Measurements from ENCODE around the gene MED9. TPM values are rescaled to one million over a fixed set of nuclear protein-coding genes. Genes with fewer than 3 reads are reported as not detected.
A peak's percentile ranks its signal among the peaks of the same experiment; 100 is the strongest.

Gene MED9
- total RNA-seq, 2 donors from 2014 or later, result 19.5 to 20.4 TPM

DNA sequence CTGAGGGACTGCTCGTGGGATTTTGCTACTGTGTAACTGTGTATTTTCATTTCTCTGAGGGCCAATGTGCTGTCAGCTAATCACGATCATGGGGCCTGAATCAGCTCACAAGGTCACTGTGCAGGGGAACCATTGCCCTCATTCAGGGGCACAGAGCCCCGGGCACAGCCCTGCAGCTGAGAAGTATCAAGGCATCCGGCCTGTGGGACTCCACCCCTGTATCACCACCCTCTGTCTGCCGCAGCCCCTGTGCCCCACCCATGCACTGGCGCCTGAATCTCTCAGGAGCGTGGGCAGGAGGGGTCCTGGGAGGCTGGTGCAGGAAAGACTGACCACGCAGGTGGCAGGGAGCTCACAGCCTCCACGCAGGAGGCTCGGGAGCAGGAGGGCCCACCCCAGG is 62.8 kb downstream of the MED9 start:
- intact Hi-C loops (cut with DNase I, micrococcal nuclease), result no loop called here
- ATAC-seq (peak; percentile 55), DNase-seq (peak in 1 of 2 donors; percentile 49)

DNA sequence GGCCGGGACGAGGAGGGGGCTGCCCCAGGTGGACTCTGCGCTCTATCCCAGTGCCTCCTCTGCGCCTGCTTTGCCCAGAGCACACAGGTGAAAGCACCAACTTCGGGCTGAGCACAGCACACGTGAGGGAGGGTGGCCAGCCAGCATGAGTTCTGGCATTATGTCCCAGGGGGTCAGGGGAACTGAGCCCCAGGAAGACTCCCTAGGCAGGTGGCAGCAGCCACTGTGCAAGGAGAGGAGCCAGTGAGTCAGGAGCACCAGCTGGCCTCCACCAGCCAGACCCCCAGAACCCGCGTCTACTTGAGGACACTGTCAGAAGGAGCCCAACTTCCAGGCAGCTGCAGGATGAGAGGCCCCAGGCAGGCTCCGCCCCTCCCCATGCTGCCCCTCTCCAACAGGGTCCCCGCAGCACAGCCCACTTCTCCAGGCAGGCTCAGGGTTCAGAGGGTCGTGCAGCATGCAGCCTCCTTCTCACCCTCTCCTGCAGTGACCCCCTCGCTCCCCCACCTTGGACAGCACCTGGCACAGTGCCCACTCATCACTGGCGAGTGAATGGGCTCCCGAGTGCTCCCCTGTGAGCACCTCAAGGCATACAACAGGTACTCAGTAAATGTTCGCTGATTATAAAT is 63.6 kb downstream of the MED9 start:
- ATAC-seq (no peak), DNase-seq (no peak)
- intact Hi-C loops (cut with DNase I, micrococcal nuclease), result no loop called here

DNA sequence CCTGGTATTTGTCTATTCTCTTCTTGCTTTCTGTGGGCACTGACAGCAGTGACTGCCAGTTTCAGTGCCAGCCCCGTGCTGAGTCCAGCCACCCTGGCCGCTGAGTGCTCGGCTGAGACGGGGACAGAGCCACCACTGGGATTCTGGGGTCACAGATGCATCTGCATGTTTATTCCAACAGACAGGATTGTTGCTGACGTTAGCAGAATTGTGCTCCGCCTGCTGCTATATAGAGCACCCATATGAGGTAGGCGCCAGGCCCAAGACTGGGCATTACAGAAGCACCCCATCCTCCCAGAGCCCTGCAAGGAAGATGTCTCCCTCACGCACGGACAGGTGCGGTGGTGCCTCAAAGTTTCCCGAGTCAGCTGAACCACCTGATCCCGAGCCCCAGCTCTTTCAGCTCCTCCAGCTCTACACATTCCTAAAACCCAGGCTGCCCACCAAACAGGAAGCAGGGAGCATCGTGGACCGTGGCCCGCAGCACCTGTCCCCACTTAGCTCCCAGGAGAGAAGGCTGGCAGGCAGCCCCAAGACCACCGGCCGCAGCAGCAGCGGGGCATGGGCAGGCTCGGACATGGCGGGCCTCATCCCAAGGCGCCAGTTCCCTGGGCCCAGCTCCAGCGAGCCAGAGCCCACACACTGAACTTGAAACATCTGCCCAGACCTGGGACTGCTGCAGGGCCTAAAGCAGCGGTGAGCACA is 64.3 kb downstream of the MED9 start:
- ATAC-seq (no peak), DNase-seq (no peak)
- intact Hi-C loops (cut with DNase I, micrococcal nuclease), result no loop called here

DNA sequence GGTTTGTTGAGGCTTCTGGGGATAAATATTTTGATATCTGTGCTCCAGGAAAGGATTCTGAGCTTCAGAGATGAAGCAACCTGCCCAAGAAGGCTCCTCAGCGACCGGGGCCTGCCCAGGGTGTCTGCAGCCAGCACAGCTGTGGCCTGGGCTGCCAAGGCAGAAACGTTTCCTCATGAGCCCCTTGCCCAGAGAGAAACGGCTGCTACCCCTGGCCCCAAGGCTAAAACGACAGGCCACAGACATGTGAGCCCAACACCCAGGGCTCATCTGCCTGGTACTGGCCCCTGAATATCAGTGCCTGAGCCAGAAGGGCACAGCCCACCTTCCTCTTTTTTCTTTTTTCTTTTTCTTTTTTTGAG is 64.8 kb downstream of the MED9 start:
- DNase-seq, result no peak
- ATAC-seq, result no peak
- intact Hi-C loops (cut with DNase I, micrococcal nuclease), result no loop called here

Other genes starting within 250 kb of the MED9 start
- gene FLCN, start 239.8 kb upstream of the MED9 start, total RNA-seq, result 10 to 100 TPM; 46.9 to 50.1 TPM
- gene COPS3, start 195.8 kb upstream of the MED9 start, total RNA-seq, result 10 to 100 TPM; 33.8 to 40.7 TPM
- gene NT5M, start 173.6 kb upstream of the MED9 start, total RNA-seq, result 1 to 10 TPM; 1.6 TPM
- gene RASD1, start 19.4 kb downstream of the MED9 start, total RNA-seq, result 10 to 100 TPM; 20.9 to 24.6 TPM
- gene PEMT, start 114.7 kb downstream of the MED9 start, total RNA-seq, result 10 to 100 TPM; 13.8 to 18.6 TPM
- 10 to 100 TPM; 15.8 to 23.8 TPM for gene RAI1, start 204.5 kb downstream of the MED9 start, total RNA-seq

All from left colon (tissue), 2 donors.